Measurements from ENCODE around the gene DGKI.

The DGKI gene

DNA sequence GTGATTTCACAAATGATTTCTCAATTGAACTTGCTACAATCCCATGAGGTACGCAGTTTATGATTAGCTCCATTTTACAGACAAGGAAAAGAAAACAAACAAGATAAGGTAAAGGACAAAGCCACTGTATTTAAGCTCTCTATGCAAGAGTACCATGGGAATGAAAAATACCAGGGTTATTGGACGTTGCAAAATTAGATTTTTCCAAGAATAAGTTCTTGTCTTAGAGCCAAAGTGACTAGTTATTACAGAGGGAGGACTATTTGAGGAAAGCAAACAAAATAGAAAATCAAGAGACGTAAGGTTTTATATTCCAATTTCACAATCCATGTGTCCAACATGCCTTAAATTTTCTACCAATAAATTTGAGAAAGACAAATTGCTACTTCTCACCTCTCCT is 405.3 kb downstream of the DGKI start:
- DNase-seq (ENCODE audit: extremely low read depth in 1 of 2, low read depth in 1 of 2) = no peak

DNA sequence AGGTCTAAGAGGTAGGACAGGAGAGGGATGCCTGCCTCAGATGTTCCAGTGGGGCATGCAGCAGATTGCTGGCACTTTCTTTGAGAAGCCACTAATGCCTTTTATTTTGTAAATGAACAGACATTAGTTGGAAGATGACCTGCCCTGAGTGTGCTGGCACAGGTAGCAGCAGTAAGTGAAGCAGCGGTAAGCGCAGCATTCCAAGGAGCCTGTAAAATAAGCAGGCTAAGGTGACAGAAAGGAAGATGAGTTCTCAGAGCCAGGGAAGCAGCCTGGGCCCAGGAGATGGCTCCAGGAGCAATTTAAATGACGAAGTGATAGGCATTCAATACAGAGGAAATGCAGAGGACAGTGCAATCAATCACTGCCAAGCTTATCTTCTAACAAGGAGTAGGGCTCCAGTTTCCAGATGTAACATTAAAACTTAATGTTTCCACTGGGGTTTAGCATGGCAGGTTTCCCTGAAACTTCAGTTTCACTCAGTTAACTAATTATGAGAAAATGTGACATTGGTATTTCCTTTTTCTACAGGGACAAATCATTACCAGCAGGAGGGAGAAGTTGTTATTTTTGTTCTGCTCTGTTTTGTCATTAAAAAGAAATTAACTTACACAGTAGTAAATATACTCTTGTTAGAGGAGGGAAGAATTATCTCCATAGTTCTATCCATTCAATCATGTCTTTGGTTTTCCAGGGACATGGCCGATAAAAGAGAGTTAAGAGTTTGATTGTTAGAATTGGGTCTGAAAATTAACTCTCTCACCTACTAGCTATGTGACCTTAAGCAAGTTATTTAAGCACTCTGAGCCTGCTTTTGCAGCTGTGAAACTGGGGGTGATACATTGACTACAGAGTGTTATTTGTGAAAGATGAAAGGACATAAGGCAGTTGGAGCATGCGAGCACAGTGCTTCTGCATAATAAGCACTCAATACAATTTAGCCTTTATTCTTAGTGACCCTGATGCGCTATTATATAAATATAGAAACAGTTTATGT is 406.6 kb downstream of the DGKI start:
- DNase-seq (ENCODE audit: extremely low read depth in 1 of 2, low read depth in 1 of 2) = no peak

DNA sequence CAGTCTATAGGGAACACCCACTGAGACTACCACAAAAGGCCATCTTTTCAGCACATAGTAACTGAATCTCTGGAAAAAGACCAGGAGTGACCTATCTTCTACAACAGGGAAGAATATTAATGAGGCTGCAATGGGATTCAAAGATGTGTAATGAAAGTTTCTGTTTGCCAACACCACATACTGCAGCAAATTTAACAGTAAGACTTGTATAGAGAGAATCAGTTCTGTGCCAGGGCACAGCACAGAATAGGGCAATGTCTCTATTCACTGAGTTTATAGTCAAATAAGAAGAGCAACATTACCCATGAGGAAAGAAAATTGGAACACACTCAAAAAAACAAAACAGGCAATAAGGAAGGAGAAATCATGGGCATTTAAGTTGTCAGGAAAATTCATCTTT is 411.8 kb downstream of the DGKI start:
- DNase-seq (ENCODE audit: extremely low read depth in 1 of 2, low read depth in 1 of 2) = no peak

DNA sequence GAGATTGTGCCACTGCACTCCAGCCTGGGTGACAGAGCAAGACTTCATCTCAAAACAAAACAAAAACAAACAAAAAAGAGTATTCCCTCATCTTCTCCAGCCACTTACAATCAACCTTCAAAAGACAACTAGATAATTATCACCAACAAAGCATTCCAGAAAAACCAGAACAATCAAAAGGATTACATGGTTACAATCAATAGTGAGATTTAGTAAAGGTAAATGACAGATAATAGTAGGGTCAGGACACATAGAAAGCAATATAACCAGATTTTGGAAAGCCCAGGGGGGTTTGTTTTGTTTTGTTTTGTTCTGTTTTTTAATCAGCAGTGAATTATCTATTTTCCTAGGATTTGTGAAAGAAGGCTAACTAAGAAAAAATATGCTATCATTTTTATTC is 412.2 kb downstream of the DGKI start:
- DNase-seq (ENCODE audit: extremely low read depth in 1 of 2, low read depth in 1 of 2) = no peak

DNA sequence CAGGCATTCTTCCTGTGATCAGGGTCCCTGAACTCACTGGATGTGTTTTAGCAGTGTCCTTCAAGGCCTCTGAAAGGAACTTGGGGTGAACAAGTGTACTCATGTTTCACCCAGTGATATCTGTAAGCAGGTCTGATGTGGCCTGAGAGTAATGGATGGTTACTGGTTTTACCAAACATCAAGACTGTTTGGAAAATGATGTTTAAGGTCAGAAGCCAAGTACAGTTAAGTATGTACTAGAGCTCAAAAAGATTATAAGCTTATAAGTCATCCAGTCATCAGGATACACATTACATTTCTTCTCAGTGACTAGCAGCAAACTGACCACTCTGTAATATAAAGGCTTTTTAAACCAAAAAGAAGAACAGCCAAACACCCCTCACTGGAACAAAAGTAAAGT is 423.5 kb downstream of the DGKI start:
- DNase-seq (ENCODE audit: extremely low read depth in 1 of 2, low read depth in 1 of 2) = no peak

DNA sequence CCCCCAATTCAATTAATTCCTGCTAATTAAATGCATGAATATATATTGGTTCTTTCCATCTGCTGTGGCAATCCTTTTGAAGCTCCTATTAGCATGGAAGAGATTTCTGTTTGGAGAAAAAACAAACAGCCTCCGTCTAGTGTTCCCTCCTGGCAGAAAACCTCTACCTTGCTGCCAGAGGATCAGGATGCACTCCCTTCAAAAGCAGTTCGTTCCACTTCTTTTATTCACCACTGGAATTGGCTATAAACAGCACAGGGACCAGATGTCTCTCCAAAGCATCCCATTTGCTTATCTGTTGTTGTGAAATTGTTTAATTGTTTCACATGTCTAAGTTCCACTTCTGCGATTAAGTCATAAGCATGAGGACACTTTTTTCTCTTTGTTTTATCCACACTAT is 425.4 kb downstream of the DGKI start:
- no peak for DNase-seq (ENCODE audit: extremely low read depth in 1 of 2, low read depth in 1 of 2)

DNA sequence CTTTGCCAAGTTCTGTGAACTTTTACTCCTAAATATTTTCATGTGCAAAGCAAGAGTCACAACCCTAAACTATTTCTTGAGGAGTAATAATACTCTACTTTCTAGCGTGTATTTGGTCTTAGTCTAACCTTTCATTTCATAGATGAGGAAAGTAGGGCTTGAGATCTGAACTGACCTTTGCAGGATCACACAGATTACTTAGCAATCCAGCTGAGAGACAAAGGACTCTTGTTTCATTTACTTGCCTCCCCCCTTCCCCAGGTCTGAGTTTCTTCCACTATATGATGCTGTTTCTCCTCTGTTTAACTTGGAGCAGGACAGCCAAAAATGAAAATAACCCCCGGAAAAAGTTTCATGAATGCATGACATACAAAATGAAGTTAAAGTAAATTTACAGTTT is 427.9 kb downstream of the DGKI start:
- no peak for DNase-seq (ENCODE audit: extremely low read depth in 1 of 2, low read depth in 1 of 2)

DNA sequence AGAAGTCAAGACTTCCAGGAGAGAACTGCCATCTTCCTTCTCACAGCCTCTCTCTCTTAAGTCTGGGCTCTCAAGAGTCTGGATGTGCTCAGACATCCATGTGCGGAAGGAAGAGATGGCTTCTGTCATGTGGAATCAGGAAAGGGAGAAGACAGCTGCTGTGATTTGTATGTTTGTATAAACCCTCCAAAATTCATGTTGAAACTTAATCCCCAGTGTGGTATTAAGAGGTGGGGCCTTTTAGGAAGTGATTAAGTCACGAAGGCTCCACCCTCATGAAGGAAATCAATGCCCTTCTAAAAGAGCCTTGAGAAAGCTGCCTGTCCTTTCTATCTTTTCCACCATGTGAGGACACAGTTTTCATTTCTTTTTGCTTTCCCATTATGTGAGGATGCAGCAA is 429.3 kb downstream of the DGKI start:
- DNase-seq (ENCODE audit: extremely low read depth in 1 of 2, low read depth in 1 of 2) = no peak

DNA sequence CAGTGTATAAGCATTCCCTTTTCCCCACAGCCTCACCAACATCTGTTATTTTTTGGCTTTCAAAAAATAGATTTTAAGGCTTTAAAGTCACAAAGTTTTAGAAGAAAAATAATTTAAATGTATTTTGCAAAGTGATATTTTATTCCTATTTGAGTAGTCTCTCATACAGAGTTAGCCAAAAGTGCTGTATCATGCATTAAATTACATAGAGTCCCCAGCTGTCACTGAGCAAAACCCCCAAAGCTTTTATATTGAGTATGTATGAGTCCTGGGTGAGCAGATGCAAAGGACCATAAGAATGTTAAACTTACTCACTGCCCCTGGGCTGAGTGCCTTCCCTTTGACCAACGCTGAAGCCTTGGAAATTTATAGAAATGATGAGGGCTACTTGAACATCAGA is 432.9 kb downstream of the DGKI start:
- no peak for DNase-seq (ENCODE audit: extremely low read depth in 1 of 2, low read depth in 1 of 2)

DNA sequence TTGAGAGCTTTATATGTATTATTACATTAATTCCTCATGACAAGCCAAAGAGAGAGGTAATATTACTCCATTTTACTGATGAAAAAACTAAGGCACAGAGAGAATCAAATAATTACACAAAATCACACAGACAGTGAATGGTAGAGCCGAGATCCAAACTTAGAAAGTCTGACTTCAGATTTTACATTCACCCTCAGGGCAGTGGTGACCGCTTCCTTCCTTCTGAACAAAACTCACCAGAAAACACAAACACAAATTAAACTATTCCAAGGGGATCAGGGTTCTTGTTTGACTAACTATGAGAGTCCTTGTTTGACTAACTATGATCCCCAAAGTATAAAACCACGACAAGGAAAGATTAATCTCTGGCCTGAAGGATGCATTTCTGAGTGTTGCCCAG is 435.3 kb downstream of the DGKI start:
- DNase-seq (ENCODE audit: extremely low read depth in 1 of 2, low read depth in 1 of 2) = no peak

DNA sequence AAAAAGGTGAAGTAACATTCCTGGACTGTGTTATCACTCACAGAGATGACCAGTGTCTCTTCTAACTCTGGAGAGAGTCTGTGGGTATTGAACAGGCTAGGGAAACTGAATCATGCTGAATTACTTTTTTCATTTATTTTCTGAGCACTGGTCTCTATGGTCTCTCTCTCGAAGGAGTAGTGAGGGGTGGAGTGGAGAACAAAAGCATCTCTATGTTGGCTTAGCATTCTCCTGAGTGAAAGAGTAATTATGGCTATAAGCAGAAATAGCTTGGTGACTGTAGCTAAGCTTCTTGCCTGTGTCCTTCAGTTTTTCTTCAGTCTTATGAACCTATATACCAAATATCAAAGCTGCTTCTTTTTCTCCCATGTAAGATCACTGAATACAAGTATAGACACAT is 438.6 kb downstream of the DGKI start:
- no peak for DNase-seq (ENCODE audit: extremely low read depth in 1 of 2, low read depth in 1 of 2)

DNA sequence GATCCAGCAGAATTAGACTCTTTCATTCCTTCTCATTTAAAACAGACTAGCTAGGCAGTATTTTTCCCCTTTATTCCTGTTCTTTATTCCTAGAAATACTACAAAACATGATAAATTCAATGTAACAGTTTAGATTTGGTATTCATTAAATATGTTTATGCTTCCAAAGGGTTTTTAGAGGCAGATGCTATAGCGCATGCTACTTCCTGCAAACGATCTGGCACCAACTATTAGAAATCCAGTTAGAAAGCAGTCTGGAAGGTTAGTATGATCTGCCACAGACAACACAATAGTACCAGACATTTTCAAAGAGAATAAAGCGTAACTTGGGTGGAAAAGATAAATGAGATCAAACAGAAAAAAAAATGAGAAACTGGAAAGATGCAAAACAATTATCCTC is 439.7 kb downstream of the DGKI start:
- no peak for DNase-seq (ENCODE audit: extremely low read depth in 1 of 2, low read depth in 1 of 2)

DNA sequence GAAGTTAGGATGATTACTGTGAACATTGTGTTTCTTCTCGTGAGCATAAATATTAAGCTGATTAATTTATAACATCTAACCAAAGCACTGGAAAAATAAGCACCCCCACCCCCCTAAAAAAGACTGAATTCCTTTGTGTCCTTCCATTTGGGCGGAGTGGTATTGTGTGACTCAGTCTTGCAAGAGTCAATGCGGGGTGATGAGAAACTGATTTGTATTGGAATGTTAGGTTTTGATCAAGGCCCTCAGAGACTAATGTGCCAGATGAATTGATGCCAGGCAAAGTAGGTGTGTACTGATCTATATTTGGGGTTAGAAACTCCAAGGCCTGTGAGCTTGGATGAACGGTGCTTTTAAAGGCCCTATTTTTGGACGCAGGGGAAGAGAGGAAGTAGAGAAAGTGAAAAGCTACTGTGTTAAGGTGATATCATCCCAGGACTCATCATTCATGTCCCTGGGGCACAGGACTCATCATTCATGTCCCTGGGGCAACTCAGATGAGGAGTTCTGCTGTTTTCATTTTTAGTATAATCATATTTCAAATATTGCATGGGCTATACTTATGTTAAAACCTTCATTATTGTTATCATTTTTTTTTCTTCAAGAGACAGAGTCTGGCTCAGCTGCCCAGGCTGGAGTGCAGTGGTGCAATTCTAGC is 442.0 kb downstream of the DGKI start:
- no peak for DNase-seq (ENCODE audit: extremely low read depth in 1 of 2, low read depth in 1 of 2)

DNA sequence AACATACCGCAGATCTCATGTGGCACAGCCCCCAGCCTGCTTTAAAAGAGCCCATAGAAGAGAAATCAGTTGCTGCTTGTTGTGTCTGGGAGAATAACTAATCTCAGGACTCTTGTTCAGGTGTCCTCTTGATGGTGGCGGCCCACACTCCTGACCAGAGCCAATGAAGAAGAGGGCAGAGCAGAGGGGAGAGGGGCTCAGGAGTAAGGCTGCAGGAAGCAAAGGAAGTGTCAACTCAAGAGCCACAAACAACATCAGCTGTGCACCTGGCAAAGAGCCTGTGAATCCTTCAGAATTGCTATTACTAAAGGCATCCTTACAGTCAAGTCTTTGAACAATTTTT is 443.4 kb downstream of the DGKI start:
- no peak for DNase-seq (ENCODE audit: extremely low read depth in 1 of 2, low read depth in 1 of 2)

DNA sequence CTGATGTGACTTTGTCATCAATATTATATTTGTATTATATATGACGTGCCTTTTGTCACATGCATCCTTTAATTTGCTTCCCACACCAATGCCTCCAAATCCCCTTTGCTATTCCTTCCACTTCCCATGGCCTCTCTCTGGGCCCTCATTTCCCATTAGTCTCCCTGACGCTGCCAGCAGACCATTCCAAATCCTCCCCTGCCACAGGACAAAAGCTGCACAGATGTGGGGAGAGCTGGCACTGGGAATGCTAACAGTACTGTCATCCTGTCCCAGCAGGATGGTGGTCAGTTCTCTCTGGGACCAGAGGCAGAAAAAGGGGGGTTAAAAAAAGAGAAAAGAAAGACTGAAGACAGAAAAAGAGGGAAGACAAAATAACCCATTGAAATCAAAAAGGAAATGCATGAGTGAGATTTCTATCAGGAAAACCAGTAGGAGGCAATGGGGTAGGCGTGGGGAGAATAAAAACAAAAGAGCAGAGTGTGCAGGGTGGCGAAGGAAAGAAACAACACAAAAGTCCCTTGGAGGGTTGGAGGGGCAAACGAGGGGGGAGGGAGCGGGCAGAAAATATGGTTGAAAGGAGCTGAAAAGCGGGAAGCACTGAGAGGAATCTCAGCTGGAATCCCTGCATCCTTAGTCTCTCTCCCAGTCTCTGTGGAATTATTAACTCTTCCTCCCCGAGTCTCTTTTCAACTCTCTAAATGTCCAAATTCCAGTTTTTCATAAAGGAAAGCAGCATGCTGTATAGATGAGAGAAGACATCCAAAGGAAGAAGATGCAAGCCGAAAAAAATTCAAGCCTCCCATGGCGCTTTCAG is 444.0 kb downstream of the DGKI start:
- no peak for DNase-seq (ENCODE audit: extremely low read depth in 1 of 2, low read depth in 1 of 2)

DNA sequence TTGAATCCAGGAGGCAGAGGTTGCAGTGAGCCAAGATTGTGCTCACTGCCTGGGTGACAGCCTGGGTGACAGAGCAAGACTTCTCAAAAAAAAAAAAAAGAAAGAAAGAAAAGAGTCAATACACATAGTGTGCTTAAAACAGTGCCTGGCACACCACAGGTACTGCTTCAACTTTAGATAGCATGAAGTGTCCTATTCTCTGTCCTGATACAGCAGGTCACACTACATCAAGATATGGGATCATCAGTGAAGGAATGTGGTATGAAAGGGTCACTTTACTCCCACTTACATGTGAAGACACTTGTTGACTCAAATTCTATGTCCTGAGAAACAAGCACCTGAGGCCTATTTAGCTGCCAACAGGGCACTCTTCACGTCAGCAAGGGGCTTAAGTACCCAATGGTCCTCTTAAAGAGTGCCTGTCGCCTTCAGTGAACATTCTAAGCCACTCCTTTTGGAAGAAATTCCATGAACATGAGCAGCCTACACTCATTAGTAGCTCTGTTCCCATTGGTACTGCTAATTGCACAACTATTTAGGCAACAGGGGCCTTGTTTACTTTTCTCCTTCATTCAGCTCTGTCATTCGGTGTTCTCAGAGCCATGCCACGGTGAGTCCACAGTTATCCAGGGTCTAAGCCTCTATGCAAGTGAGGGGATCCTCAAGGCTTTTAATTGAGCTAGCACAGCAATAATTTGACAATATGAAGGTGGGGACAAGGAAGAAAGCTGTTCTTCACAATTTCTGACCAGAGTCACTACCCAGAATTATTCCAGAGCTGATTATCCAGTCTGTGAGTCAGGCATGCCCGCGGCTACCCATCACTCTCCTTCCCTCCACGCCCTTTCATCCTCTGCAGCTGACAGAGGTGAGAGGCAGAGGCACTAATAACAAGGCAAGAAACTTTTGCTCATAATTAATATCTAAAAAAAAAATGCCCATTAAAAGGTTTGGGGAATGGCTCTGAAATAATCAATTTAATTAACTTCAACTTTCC is 446.6 kb downstream of the DGKI start:
- no peak for DNase-seq (ENCODE audit: extremely low read depth in 1 of 2, low read depth in 1 of 2)

DNA sequence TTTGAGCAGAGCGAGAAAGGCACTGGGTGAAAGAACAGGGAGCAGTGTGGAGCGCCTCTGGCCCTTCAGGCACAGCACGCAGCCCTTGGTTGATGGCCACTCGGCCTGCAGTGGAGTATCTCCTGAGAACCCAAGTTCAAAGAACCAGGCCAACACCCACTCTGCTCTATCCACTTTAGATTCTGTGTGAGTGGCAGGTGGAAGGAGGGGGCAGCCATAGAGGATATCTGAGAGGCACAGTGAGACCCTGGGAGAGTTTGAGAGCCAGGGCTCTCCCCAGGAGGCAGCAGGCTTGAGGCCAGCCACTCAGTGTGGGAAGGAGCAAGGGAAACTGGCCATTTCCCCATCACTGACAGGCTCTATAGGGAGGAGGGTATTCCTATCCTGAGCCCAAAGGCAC is 450.7 kb downstream of the DGKI start:
- DNase-seq (ENCODE audit: extremely low read depth in 1 of 2, low read depth in 1 of 2) = no peak

DNA sequence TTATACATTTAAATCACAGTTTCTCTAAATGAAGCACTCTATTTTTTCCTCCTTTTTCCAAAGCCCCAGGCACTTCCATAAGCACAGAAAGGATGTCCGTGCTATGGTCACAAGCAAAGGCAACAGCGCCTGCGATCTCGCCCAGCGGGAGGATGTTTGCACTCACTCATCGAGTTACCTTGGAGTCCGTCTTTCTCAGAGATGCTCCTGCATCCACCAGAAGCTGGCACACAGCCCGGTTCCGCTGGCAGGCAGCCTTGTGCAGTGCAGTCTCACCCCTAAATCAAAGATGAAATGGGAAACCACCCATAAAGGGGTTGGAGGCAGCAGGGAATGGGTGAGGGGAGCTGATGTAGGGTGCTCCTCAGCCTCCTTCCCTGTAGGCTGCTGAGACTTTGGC is 451.4 kb downstream of the DGKI start:
- no peak for DNase-seq (ENCODE audit: extremely low read depth in 1 of 2, low read depth in 1 of 2)

DNA sequence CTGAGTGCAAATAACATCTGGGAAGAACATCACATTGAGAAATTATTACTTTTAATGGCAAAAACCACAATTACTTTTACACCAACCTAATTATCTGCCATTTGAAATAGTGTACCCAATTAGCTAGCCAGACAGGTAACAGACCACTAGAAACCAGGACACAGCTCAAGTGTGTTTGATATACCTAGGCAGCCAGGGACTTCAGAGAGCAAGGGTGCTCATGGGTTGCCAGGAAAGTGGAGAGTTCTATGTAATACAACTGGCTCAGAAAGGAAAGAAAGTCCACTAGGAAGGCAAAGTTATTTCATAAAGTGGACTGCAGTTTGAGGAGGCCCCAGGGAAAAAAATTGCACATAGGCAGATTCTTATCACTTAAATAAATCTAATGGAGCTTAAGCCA is 453.2 kb downstream of the DGKI start:
- no peak for DNase-seq (ENCODE audit: extremely low read depth in 1 of 2, low read depth in 1 of 2)

DNA sequence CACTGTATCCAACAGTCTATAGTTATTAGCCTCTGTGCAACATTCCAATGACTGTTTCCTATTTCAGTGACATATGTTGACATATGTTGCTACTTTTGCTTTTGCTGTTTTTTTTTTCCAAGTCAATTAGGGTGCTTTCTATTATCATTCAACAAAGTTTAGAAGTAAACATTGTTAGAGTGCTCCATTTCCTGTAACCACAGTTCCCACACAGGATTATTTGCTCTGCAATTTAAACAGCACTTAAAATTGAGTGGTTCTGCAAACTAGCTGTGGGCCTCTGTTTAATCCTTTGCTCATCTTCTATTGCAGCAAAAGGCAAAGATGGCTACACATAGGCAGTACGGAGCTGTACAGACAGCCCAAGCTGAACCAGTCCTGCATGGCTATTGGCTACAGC is 456.7 kb downstream of the DGKI start:
- DNase-seq (ENCODE audit: extremely low read depth in 1 of 2, low read depth in 1 of 2) = no peak

Data from activated CD8-positive, alpha-beta memory T cell treated with anti-CD3 and anti-CD28 coated beads for 1 hour (primary cell).